Measurements from ENCODE around the gene APOF.
"Not testable (repeated sequence)": the region's sequence is repeated elsewhere in the genome, so short reads cannot be mapped to it uniquely, and the experiment has no call there.

DNA sequence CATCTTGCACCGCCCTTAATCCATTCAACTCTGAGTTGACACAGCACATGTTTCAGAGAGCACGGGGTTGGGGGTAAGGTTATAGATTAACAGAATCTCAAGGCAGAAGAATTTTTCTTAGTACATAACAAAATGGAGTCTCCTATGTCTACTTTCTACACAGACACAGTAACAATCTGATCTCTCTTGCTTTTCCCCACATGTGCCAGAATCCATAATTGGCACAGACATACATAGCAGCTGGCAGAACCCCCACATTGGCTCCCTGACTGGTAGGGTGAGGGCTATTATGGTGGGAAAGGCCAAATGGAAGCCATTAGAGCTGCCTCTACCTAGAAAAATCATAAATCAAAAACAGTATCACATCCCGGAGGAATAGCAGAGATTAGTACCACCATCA, 38.5 kb upstream of the APOF start:
- not testable (repeated sequence) for TF ChIP-seq POLR2A (IDR thresholded peaks at IDR 0.05)
- TF ChIP-seq, protein P1, sequence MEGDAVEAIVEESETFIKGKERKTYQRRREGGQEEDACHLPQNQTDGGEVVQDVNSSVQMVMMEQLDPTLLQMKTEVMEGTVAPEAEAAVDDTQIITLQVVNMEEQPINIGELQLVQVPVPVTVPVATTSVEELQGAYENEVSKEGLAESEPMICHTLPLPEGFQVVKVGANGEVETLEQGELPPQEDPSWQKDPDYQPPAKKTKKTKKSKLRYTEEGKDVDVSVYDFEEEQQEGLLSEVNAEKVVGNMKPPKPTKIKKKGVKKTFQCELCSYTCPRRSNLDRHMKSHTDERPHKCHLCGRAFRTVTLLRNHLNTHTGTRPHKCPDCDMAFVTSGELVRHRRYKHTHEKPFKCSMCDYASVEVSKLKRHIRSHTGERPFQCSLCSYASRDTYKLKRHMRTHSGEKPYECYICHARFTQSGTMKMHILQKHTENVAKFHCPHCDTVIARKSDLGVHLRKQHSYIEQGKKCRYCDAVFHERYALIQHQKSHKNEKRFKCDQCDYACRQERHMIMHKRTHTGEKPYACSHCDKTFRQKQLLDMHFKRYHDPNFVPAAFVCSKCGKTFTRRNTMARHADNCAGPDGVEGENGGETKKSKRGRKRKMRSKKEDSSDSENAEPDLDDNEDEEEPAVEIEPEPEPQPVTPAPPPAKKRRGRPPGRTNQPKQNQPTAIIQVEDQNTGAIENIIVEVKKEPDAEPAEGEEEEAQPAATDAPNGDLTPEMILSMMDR (IDR thresholded peaks at IDR 0.05): not testable (repeated sequence)

Measured in gastroesophageal sphincter (tissue), 3 donors.